ENCODE results near the gene PPP1R12C.

PPP1R12C gene

DNA sequence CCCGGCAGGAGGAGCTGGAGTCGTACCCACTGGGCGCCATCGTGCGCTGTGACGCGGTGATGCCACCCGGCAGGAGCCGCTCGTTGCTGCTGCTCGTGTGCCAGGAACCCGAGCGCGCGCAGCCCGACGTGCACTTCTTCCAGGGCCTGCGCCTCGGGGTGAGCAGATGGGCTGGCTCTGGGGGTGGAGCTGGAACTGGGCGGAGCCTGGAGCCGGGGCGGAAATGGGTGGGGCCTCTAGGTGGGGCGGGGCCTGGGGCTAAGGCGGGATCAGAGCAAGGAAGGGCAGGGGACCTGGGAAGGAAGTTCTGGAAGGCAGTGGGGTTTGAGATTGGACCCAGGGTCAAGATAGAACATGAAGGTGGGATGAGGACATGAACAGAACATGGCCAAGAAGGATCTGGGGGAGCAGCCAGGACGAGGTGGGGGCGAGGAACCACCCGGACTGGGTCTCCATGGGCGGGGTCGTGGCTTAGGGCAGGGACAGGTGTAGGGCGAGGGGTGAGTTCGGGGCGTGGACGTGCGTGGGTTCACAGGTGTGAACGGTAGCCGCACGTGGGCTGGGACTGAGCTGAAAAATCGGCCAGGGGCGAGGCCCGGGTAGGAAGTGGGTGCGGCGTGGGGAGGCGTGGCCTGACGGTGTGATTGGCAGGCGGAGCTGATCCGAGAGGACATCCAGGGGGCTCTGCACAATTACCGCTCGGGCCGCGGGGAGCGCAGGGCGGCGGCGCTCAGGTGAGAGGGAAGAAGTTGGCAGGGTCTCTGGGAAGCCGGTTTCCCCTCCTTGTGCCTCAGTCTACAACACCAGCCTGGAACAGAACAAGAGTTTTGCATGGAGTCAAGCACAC is 37.1 kb downstream of the PPP1R12C start:
- TF ChIP-seq SIN3A (IDR thresholded peaks at IDR 0.05; ENCODE audit: borderline replicate concordance, insufficient read depth, low read length), result no peak
- TF ChIP-seq POLR2AphosphoS5 (IDR thresholded peaks at IDR 0.05; ENCODE audit: low read depth, low read length), result 0 out of 2 replicates have a peak, but pooled peaks have one; percentile 27
- no peak for TF ChIP-seq REST (IDR thresholded peaks at IDR 0.05; ENCODE audit: insufficient read depth in 1 of 2, low read depth in 2 of 2, low read length in 2 of 2)
- peak; percentile 24 for TF ChIP-seq FOXP2 (optimal IDR thresholded peaks at IDR 0.05; ENCODE audit: borderline replicate concordance, extremely low read depth, extremely low read length, insufficient read depth)

DNA sequence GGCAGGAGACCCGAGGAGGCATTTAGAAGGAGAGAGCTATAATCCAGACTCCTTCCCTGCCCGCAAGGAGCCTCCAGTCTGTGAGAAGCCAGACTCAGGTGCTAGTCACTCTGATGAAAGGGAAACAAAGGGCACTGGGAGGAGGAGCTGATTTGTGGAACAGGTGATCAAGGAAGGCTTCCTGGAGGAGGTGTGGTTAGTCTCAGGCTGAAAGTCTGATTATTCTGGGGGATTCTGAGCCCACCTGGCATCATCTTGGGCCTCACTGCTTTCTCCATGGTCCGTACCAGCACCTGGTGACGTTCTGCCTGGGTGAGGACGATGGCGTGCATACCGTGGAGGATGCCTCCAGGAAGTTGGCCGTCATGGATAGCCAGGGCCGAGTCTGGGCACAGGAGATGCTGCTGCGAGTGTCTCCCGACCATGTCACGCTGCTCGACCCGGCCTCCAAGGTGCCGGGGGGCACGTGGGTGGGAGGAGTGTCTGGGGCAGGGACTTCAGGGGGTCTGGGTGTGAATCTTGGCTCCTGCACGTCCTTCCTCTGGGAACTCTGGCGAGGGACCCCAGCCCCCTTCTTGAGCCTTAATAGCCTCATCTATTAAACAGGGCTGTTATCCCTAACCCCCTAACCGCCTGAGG is 37.9 kb downstream of the PPP1R12C start:
- TF ChIP-seq SIN3A (IDR thresholded peaks at IDR 0.05; ENCODE audit: borderline replicate concordance, insufficient read depth, low read length), result no peak
- no peak for TF ChIP-seq TAF1 (IDR thresholded peaks at IDR 0.05; ENCODE audit: borderline replicate concordance, insufficient read depth, low read length)
- no peak for TF ChIP-seq FOXP2 (optimal IDR thresholded peaks at IDR 0.05; ENCODE audit: borderline replicate concordance, extremely low read depth, extremely low read length, insufficient read depth)
- TF ChIP-seq POLR2AphosphoS5 (IDR thresholded peaks at IDR 0.05; ENCODE audit: low read depth, low read length), result no peak
- no peak for TF ChIP-seq REST (IDR thresholded peaks at IDR 0.05; ENCODE audit: insufficient read depth in 1 of 2, low read depth in 2 of 2, low read length in 2 of 2)

GRCh38 chr19:55078996-55079395 is 38.4 kb downstream of the PPP1R12C start:
- no peak for TF ChIP-seq FOXP2 (optimal IDR thresholded peaks at IDR 0.05; ENCODE audit: borderline replicate concordance, extremely low read depth, extremely low read length, insufficient read depth)
- TF ChIP-seq SIN3A (IDR thresholded peaks at IDR 0.05; ENCODE audit: borderline replicate concordance, insufficient read depth, low read length), result no peak

DNA sequence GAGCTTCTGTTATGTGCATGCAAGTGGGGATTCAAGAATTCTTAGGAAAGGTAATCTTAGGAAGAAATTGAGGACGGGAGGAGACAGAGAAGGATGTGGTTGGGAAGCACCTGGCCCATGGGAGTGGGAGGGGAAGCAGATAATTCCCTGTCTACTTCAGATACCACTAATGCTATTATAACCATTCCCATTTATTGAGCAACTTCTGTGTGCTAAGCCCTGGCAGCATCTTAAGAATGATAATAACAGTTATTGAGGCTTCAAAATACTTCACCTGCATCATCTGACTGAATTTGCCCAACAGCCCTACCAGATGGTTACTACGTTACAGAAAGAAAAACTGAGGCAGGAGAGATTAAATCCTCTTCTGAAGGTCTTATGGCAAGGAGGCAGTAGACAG is 40.3 kb downstream of the PPP1R12C start:
- TF ChIP-seq REST (IDR thresholded peaks at IDR 0.05; ENCODE audit: insufficient read depth in 1 of 2, low read depth in 2 of 2, low read length in 2 of 2), result no peak
- TF ChIP-seq TAF1 (IDR thresholded peaks at IDR 0.05; ENCODE audit: borderline replicate concordance, insufficient read depth, low read length), result no peak
- no peak for TF ChIP-seq FOXP2 (optimal IDR thresholded peaks at IDR 0.05; ENCODE audit: borderline replicate concordance, extremely low read depth, extremely low read length, insufficient read depth)
- no peak for TF ChIP-seq POLR2AphosphoS5 (IDR thresholded peaks at IDR 0.05; ENCODE audit: low read depth, low read length)
- TF ChIP-seq SIN3A (IDR thresholded peaks at IDR 0.05; ENCODE audit: borderline replicate concordance, insufficient read depth, low read length), result no peak

- TF ChIP-seq SIN3A (IDR thresholded peaks at IDR 0.05; ENCODE audit: borderline replicate concordance, insufficient read depth, low read length) (no peak), REST (IDR thresholded peaks at IDR 0.05; ENCODE audit: insufficient read depth in 1 of 2, low read depth in 2 of 2, low read length in 2 of 2) (no peak), FOXP2 (optimal IDR thresholded peaks at IDR 0.05; ENCODE audit: borderline replicate concordance, extremely low read depth, extremely low read length, insufficient read depth) (no peak), TAF1 (IDR thresholded peaks at IDR 0.05; ENCODE audit: borderline replicate concordance, insufficient read depth, low read length) (no peak), POLR2AphosphoS5 (IDR thresholded peaks at IDR 0.05; ENCODE audit: low read depth, low read length) (no peak)
Observed at GRCh38 chr19:55076321-55076720, 41.1 kb downstream of the PPP1R12C start.
